Measurements from ENCODE around the gene YES1.

DNA sequence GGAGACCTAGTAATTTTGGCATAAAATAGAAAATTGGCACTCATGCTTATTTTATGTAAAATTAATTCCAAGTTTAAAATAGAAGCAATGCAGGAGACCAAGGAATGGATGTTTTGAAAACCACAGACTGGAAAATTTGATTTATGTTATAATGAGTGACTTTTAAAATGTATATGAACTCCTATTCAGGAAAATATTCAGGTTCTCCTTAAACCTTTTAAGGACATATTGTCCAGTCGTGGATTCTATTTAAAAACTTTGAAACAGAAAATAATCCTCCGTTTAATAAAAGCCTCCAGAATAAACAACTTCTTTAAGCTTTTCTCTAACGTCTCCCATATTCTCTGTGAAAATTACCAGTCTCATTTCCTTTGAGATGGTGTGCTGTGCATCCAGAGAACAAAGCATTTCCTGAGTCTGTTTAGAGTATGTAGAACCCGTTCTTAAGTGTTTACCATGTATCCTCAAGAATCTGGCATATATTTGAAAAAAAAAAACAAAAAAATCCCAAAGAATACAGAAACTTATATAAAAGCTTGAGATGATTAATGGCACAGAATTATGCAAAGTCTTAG, 8.6 kb upstream of the YES1 start:
- TF ChIP-seq EZH2 (IDR thresholded peaks at IDR 0.05) (no peak), EZH2phosphoT487 (IDR thresholded peaks at IDR 0.05; ENCODE audit: borderline replicate concordance) (no peak), SP1 (IDR thresholded peaks at IDR 0.05; ENCODE audit: low read depth) (no peak), POLR2A (IDR thresholded peaks at IDR 0.05; ENCODE audit: borderline replicate concordance, extremely low read depth, insufficient read depth, insufficient read length) (no peak), POLR2AphosphoS5 (IDR thresholded peaks at IDR 0.05; ENCODE audit: low read depth, low read length) (no peak)
- TF ChIP-seq, protein P1, sequence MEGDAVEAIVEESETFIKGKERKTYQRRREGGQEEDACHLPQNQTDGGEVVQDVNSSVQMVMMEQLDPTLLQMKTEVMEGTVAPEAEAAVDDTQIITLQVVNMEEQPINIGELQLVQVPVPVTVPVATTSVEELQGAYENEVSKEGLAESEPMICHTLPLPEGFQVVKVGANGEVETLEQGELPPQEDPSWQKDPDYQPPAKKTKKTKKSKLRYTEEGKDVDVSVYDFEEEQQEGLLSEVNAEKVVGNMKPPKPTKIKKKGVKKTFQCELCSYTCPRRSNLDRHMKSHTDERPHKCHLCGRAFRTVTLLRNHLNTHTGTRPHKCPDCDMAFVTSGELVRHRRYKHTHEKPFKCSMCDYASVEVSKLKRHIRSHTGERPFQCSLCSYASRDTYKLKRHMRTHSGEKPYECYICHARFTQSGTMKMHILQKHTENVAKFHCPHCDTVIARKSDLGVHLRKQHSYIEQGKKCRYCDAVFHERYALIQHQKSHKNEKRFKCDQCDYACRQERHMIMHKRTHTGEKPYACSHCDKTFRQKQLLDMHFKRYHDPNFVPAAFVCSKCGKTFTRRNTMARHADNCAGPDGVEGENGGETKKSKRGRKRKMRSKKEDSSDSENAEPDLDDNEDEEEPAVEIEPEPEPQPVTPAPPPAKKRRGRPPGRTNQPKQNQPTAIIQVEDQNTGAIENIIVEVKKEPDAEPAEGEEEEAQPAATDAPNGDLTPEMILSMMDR (IDR thresholded peaks at IDR 0.05 in 2 of 3, conservative IDR thresholded peaks at IDR 0.05 in 1 of 3; ENCODE audit: borderline replicate concordance in 1 of 3, insufficient read depth in 1 of 3, low read depth in 2 of 3, low read length in 2 of 3) = no peak
- TF ChIP-seq, protein P2, sequence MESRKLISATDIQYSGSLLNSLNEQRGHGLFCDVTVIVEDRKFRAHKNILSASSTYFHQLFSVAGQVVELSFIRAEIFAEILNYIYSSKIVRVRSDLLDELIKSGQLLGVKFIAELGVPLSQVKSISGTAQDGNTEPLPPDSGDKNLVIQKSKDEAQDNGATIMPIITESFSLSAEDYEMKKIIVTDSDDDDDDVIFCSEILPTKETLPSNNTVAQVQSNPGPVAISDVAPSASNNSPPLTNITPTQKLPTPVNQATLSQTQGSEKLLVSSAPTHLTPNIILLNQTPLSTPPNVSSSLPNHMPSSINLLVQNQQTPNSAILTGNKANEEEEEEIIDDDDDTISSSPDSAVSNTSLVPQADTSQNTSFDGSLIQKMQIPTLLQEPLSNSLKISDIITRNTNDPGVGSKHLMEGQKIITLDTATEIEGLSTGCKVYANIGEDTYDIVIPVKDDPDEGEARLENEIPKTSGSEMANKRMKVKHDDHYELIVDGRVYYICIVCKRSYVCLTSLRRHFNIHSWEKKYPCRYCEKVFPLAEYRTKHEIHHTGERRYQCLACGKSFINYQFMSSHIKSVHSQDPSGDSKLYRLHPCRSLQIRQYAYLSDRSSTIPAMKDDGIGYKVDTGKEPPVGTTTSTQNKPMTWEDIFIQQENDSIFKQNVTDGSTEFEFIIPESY (IDR thresholded peaks at IDR 0.05; ENCODE audit: extremely low read depth, insufficient replicate concordance, low read length) = no peak
